Measurements from ENCODE around the gene ABHD1. TPM values are rescaled to one million over a fixed set of nuclear protein-coding genes. Genes with fewer than 3 reads are reported as not detected.
A peak's percentile ranks its signal among the peaks of the same experiment; 100 is the strongest.

The ABHD1 gene
- total and polyA plus RNA-seq, 2 donors from 2014 or later: 0.69 to 2.9 TPM

GRCh38 chr2:27084297-27085061, 39.1 kb upstream of the ABHD1 start:
- no peak overlapping the region for H3K27ac ChIP-seq (ENCODE audit: low read depth in 2 of 2, low read length in 2 of 2)
- intact Hi-C loops (cut with DNase I): no loop called here
- no peaks in the 10 kb centered on the region for H3K36me3 ChIP-seq (ENCODE audit: control insufficient read depth in 2 of 3, insufficient read depth in 3 of 3, low read length in 3 of 3)
- peak in 1 of 5 donors; percentile 79 for DNase-seq
- no peak for FAIRE-seq
- H3K4me1 ChIP-seq (ENCODE audit: control insufficient read depth in 2 of 3, insufficient read depth in 2 of 3, low read depth in 1 of 3, low read length in 3 of 3): peaks cover 0 to 19% (median 5%) of the 10 kb centered on the region in 3 donors
- H3K4me3 ChIP-seq (ENCODE audit: low read length in 3 of 3): no peak overlapping the region
- H3K9ac ChIP-seq (ENCODE audit: low read length in 3 of 3): no peak overlapping the region
- no peaks in the 10 kb centered on the region for H3K27me3 ChIP-seq (ENCODE audit: control insufficient read depth, insufficient read depth, low read length)
- H3K9me3 ChIP-seq (ENCODE audit: control insufficient read depth in 2 of 3, insufficient read depth in 1 of 3, low read length in 3 of 3): no peaks in the 10 kb centered on the region
- TF ChIP-seq CTCF (IDR thresholded peaks at IDR 0.05; ENCODE audit: borderline replicate concordance, extremely low read depth, insufficient read depth): no peak

DNA sequence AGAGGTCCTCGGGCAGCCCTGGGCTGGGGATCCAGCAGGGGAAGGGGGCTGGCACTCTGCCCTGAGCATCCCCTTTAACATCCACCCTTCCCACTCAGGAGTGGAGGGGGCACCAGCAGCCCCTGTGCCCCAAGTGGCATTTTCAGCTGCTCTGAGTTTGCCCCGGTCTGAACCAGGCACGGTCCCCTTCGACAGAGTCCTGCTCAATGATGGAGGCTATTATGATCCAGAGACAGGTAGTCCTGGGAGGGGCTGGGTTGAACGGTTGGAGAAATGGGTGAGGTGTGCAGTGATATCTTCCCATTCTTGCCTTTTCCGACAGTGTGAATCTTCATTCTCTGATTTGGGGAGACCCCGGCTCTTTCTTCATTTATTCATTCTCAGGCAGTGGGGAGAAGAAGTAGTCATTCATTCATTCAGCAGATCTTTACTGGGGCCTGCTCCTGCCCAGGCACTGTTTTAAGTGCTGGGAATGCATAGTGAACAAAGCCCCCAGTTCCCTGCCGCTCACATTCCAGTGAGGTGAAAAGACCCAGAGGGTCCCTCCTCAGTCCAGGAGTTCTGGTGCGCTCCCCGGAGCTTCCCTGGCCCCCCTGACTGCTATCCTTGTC, 38.4 kb upstream of the ABHD1 start:
- intact Hi-C loops (cut with DNase I): no loop called here
- H3K4me3 ChIP-seq (ENCODE audit: low read length in 3 of 3): peak overlapping the region in 2 of 3 donors; percentile 47 to 67
- peak overlapping the region in 2 of 3 donors; percentile 8 to 34 for H3K9ac ChIP-seq (ENCODE audit: low read length in 3 of 3)

DNA sequence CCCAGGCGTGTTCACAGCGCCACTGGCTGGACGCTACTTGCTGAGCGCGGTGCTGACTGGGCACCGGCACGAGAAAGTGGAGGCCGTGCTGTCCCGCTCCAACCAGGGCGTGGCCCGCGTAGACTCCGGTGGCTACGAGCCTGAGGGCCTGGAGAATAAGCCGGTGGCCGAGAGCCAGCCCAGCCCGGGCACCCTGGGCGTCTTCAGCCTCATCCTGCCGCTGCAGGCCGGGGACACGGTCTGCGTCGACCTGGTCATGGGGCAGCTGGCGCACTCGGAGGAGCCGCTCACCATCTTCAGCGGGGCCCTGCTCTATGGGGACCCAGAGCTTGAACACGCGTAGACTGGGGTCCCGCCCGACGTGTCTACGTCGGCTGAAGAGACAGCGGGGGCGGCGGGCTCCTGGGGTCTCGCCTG, 37.9 kb upstream of the ABHD1 start:
- Histone ChIP-seq H3K9me3 (ENCODE audit: control insufficient read depth in 2 of 3, insufficient read depth in 1 of 3, low read length in 3 of 3) (no peaks in the 10 kb centered on the region), H3K36me3 (ENCODE audit: control insufficient read depth in 2 of 3, insufficient read depth in 3 of 3, low read length in 3 of 3) (no peaks in the 10 kb centered on the region), H3K4me3 (ENCODE audit: low read length in 3 of 3) (peak overlapping the region in 2 of 3 donors; percentile 47 to 67), H3K27ac (ENCODE audit: low read depth in 2 of 2, low read length in 2 of 2) (peak overlapping the region; percentile 67 to 85), H3K27me3 (ENCODE audit: control insufficient read depth, insufficient read depth, low read length) (no peaks in the 10 kb centered on the region), H3K4me1 (ENCODE audit: control insufficient read depth in 2 of 3, insufficient read depth in 2 of 3, low read depth in 1 of 3, low read length in 3 of 3) (peaks cover 0 to 16% (median 5%) of the 10 kb centered on the region in 3 donors), H3K9ac (ENCODE audit: low read length in 3 of 3) (peak overlapping the region in 2 of 3 donors; percentile 8 to 34)
- TF ChIP-seq CTCF (IDR thresholded peaks at IDR 0.05; ENCODE audit: borderline replicate concordance, extremely low read depth, insufficient read depth): peak; percentile 46
- FAIRE-seq (no peak), DNase-seq (peak; percentile 58 to 92 (median 74))
- intact Hi-C loops (cut with DNase I): no loop called here

More for the DNA sequence above, 38.4 kb upstream of the ABHD1 start:
- peak overlapping the region; percentile 51 to 85 for H3K27ac ChIP-seq (ENCODE audit: low read depth in 2 of 2, low read length in 2 of 2)
- H3K4me1 ChIP-seq (ENCODE audit: control insufficient read depth in 2 of 3, insufficient read depth in 2 of 3, low read depth in 1 of 3, low read length in 3 of 3): peaks cover 0 to 19% (median 5%) of the 10 kb centered on the region in 3 donors
- TF ChIP-seq CTCF (IDR thresholded peaks at IDR 0.05; ENCODE audit: borderline replicate concordance, extremely low read depth, insufficient read depth): no peak
- DNase-seq (peak in 2 of 5 donors; percentile 47 to 50), FAIRE-seq (no peak)
- H3K9me3 ChIP-seq (ENCODE audit: control insufficient read depth in 2 of 3, insufficient read depth in 1 of 3, low read length in 3 of 3): no peaks in the 10 kb centered on the region
- H3K27me3 ChIP-seq (ENCODE audit: control insufficient read depth, insufficient read depth, low read length): no peaks in the 10 kb centered on the region
- no peaks in the 10 kb centered on the region for H3K36me3 ChIP-seq (ENCODE audit: control insufficient read depth in 2 of 3, insufficient read depth in 3 of 3, low read length in 3 of 3)

Measured in kidney (tissue), 14 donors.